HUES48 (cell line): ENCODE data around the gene IQSEC3.

Experiments used
- H3K27ac ChIP-seq: one replicate; pipeline ENCODE4 v1.7.0; 2013; ENCODE audit warnings: low read depth, low read length, inconsistent platforms
- H3K27me3 ChIP-seq: 2 replicates; pipeline ENCODE4 v1.6.1; 2013; ENCODE audit warnings: mild to moderate bottlenecking, low read length; ENCODE audit not compliant: control insufficient read depth, insufficient read depth
- H3K36me3 ChIP-seq: 2 replicates; pipeline ENCODE4 v1.6.1; 2013; ENCODE audit warnings: low read length; ENCODE audit not compliant: control insufficient read depth, insufficient read depth
- H3K4me1 ChIP-seq: 2 replicates; pipeline ENCODE4 v1.6.1; 2013; ENCODE audit warnings: mild to moderate bottlenecking, low read length; ENCODE audit not compliant: control insufficient read depth, insufficient read depth
- H3K4me3 ChIP-seq: 2 replicates; pipeline ENCODE4 v1.5.1; 2013; ENCODE audit warnings: mild to moderate bottlenecking, low read depth, low read length
- H3K9ac ChIP-seq: 2 replicates; pipeline ENCODE4 v1.6.1; 2013; ENCODE audit warnings: mild to moderate bottlenecking, low read depth, low read length, moderate library complexity
- H3K9me3 ChIP-seq: 2 replicates; pipeline ENCODE4 v1.6.1; 2013; ENCODE audit warnings: low read length; ENCODE audit not compliant: control insufficient read depth, insufficient read depth

The IQSEC3 gene

DNA sequence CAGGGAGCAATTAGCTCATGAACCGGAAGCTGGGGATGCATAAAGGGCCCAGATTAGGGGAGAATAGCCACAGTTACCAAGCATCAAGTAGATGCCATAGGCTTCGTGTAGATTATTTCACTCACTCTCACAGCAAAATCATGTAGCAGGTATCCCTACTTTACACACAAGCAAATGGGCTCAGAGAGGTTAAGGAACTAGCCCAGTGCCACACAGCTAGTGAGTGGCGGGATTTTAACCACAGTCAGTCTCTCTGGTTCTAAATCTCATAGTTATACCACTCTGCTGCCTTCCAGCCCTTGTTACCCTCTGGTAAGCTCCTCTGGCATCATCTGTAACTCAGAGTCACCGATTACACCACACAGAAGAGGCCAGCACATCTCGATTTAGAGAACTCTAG is 49.0 kb downstream of the IQSEC3 start:
- Histone ChIP-seq H3K9me3 (no peaks in the 10 kb centered on the region), H3K4me1 (peaks cover 3% of the 10 kb centered on the region; the same call in 1 of the 2 replicates), H3K27me3 (no peaks in the 10 kb centered on the region), H3K27ac (no peak overlapping the region), H3K9ac (no peak overlapping the region), H3K36me3 (no peaks in the 10 kb centered on the region), H3K4me3 (no peak overlapping the region)

DNA sequence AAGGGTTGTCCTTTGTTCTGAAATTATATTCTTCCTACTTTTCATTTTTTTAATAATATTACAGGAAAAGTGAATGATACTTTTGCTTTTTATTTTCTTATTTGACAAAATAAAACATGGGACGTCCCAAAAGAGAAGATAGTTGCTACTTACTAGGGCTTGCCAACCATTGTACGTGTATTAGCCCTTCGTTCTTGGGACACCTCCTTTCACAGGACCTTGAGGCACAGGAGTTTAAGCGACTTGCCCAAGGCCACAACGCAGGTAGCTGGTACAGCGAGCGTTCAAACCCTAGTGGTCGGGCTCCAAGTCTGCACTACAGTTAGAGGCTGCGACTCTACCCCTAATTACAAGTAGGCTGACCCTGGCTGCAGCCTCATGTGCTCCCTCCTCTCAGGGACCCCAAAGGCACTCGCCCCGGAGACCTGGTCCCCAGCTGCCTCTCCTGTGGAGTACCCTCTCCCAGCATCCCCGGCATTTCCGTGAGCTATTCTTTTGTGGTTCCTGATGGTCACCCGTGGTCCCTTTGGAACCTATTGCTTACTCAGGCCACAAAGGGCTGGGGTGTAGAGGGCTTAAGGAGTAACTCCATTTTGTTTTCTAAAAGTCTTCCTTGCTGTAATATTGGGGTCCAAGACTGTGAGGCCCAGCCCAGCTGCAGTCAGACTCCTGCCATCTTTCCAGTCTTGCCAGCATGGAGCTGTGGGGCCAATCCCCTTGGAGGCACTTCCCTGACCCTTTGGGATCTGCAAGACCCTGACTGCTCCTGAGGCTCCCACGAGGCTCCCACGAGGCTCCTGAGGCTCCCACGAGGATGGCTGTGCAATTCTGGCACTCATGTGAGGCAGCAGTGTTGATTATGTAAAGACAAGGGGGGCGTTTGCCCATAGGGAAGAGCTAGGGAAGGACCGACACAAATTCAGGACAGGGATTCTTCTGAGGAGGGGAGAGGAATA is 49.7 kb downstream of the IQSEC3 start:
- H3K36me3 ChIP-seq, result no peaks in the 10 kb centered on the region
- no peaks in the 10 kb centered on the region for H3K27me3 ChIP-seq
- H3K9me3 ChIP-seq, result no peaks in the 10 kb centered on the region
- H3K27ac ChIP-seq, result no peak overlapping the region
- H3K4me3 ChIP-seq, result no peak overlapping the region
- no peaks in the 10 kb centered on the region for H3K4me1 ChIP-seq
- H3K9ac ChIP-seq, result no peak overlapping the region

DNA sequence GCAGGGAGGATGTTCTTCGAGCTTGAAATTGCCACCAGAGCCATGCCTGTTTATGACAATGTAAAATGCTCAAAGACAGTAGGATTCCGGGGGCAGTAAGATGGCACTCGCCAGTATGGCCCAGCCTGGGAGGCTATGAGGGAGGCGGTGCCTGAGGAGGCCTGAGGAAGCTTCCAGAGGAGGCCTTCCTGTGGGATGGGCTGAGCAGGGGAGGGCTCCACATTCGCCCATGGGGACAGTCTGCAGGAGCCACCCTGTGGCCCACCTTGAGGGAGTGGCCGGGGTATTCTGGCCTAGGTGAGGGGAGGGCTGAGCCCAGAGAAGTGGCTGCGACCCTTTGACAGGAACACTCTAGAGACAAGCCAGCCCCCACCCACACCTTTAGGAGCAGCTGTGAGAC is 50.7 kb downstream of the IQSEC3 start:
- Histone ChIP-seq H3K36me3 (no peaks in the 10 kb centered on the region), H3K9ac (no peak overlapping the region), H3K27ac (no peak overlapping the region), H3K27me3 (no peaks in the 10 kb centered on the region), H3K9me3 (no peaks in the 10 kb centered on the region), H3K4me1 (no peaks in the 10 kb centered on the region), H3K4me3 (no peak overlapping the region)

DNA sequence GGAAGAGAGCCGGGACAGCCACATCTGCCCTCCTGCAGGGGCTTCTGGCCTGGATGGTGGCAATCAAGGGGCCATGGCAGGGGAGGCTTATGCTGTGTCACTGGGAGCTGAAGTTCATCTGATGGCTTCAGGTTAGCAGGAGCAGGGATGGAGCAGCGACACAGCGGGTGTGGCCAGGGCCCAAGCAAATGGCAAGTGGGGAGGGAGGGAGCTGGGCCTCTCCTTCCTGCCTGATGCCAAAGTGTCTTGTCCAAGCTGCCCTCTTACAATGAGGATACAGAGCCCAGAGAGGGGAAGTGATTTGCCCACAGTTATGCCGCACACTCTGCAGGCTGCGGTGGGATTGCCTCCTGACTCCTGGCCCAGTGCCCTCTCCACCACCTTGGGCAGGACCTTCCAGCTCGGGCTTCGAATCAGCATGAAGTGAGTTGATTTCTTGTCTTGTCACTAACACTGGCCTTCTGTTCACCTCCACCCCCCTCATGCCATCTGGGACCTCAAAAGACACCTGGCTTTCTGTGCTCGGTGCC is 51.3 kb downstream of the IQSEC3 start:
- H3K4me1 ChIP-seq, result no peaks in the 10 kb centered on the region
- no peak overlapping the region for H3K9ac ChIP-seq
- no peak overlapping the region for H3K4me3 ChIP-seq
- H3K36me3 ChIP-seq, result no peaks in the 10 kb centered on the region
- H3K27me3 ChIP-seq, result no peaks in the 10 kb centered on the region
- H3K27ac ChIP-seq, result no peak overlapping the region
- no peaks in the 10 kb centered on the region for H3K9me3 ChIP-seq

DNA sequence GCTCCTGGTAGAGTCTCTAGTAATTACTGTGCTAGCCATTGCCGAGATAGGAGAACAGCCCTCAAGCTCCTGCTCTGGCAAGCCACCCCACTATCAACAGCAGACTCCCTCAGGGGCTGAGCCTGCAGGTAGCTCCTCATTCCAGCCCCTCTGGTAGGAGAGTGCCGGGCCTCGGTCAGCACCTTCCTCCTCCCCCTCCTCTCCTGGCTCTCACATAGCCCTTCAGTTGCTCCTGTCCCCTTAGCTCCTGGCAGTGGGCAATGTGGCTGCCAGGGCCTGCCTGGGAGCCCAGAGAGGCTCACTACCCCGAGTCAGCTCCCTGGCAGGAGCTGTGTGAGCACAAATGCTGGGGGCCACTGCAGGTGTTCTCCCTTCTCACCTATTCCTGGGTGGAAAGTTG is 52.0 kb downstream of the IQSEC3 start:
- Histone ChIP-seq H3K27ac (no peak overlapping the region), H3K4me1 (no peaks in the 10 kb centered on the region), H3K9ac (no peak overlapping the region), H3K4me3 (no peak overlapping the region), H3K36me3 (no peaks in the 10 kb centered on the region), H3K27me3 (no peaks in the 10 kb centered on the region), H3K9me3 (no peaks in the 10 kb centered on the region)

DNA sequence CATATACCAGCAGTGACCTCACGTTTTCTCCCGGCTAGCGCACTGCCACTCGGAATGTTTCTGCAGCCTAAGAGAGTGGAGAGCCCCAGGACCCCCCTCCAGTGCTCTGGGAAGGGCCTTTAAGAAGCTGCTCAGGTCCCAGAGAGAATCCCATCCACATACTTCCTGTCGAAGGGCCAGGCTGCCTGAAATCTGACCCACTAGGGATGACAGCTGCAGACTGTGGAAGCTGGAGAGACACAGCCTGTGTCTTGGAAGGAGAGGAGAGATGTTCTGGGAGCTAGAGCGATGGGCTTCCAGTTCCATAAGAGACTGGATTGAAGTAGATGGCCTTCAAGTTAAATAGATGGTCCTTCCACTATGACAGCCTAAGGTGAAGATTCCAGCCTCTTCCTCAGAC is 54.4 kb downstream of the IQSEC3 start:
- no peak overlapping the region for H3K27ac ChIP-seq
- H3K9ac ChIP-seq, result no peak overlapping the region
- H3K27me3 ChIP-seq, result no peaks in the 10 kb centered on the region
- H3K4me1 ChIP-seq, result no peaks in the 10 kb centered on the region
- H3K36me3 ChIP-seq, result no peaks in the 10 kb centered on the region
- no peak overlapping the region for H3K4me3 ChIP-seq
- no peaks in the 10 kb centered on the region for H3K9me3 ChIP-seq

DNA sequence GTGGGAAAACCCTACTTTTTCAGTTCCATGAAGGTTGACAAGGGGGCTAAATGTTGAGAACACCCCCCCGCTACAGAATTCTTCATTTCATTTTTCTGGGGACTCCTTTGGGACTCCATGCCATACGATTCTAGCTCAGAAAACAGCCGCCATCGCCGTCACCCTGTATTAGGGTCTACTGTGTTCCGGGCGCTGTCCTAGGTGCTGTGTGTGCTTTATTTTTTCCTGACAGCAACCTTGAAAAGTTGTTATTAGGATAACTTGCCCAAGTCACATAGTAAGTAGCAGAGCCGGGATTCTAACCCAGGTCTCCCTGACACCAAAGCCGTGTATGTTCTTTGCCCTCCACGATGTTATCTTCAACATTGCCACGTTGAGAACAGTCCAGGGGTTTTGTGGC is 55.1 kb downstream of the IQSEC3 start:
- H3K4me3 ChIP-seq, result no peak overlapping the region
- H3K9ac ChIP-seq, result no peak overlapping the region
- no peaks in the 10 kb centered on the region for H3K36me3 ChIP-seq
- no peaks in the 10 kb centered on the region for H3K4me1 ChIP-seq
- no peaks in the 10 kb centered on the region for H3K27me3 ChIP-seq
- no peaks in the 10 kb centered on the region for H3K9me3 ChIP-seq
- H3K27ac ChIP-seq, result no peak overlapping the region

DNA sequence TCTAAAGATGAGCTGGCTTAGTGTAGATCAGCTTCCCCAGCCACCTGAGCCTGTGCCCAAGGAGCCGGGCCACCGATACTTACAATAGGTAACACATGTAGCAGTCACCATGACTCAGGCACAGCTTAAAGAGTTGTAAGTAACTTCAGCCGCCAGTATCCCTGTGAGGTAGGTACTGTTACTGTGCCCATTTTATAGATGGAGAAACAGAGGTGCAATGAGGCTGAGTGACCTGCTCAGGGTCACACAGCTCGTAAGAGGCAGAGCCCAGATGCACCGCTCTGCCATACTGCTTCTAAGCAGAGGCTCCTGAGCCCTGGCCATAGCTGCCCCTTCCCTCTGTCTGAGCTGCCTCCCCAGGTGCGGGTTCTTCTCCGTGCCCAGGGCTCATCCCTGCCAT is 58.5 kb downstream of the IQSEC3 start:
- no peak overlapping the region for H3K4me3 ChIP-seq
- H3K36me3 ChIP-seq, result no peaks in the 10 kb centered on the region
- no peaks in the 10 kb centered on the region for H3K27me3 ChIP-seq
- no peaks in the 10 kb centered on the region for H3K9me3 ChIP-seq
- no peak overlapping the region for H3K27ac ChIP-seq
- no peak overlapping the region for H3K9ac ChIP-seq
- H3K4me1 ChIP-seq, result no peaks in the 10 kb centered on the region

DNA sequence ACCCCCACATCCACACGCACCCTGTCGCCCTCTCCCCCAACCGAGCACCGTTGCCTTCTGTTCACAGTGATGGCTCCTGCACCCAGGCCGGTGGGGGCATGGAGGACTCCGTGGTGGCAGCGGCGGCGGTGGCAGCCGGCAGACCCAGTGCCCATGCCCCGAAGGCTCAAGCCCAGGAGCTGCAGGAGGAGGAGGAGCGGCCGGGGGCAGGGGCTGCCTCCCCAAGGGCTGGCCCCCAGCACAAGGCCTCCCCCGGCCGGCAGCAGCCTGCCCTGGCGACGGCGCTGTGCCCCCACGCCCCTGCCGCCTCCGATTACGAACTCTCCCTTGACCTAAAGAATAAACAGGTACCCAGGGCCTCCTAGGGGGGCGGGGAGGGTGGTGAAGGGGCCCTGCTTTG is 59.0 kb downstream of the IQSEC3 start:
- H3K9me3 ChIP-seq, result no peaks in the 10 kb centered on the region
- no peaks in the 10 kb centered on the region for H3K27me3 ChIP-seq
- no peak overlapping the region for H3K27ac ChIP-seq
- H3K4me3 ChIP-seq, result no peak overlapping the region
- no peak overlapping the region for H3K9ac ChIP-seq
- no peaks in the 10 kb centered on the region for H3K36me3 ChIP-seq
- no peaks in the 10 kb centered on the region for H3K4me1 ChIP-seq

DNA sequence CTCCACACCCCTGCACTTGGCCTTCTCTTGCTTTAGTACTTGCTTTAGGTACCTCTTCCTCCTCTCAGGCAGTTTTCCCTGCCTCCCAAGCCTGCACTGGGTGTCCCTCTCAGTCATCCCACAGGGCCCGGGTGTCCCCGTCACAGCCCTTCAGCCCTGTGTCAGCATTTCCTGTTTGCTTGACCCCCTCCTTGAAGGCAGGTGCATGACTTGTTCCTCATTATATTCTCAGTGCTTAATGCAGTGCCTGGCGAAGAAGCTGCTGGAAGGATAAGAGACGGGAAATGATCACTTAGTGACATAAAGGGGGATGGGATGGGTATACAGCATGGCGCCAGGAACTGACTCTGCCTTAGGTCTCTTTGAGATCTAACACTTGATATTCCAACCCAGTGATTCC is 61.5 kb downstream of the IQSEC3 start:
- no peaks in the 10 kb centered on the region for H3K27me3 ChIP-seq
- H3K4me3 ChIP-seq, result no peak overlapping the region
- no peaks in the 10 kb centered on the region for H3K4me1 ChIP-seq
- no peaks in the 10 kb centered on the region for H3K36me3 ChIP-seq
- no peak overlapping the region for H3K9ac ChIP-seq
- no peaks in the 10 kb centered on the region for H3K9me3 ChIP-seq
- H3K27ac ChIP-seq, result no peak overlapping the region

DNA sequence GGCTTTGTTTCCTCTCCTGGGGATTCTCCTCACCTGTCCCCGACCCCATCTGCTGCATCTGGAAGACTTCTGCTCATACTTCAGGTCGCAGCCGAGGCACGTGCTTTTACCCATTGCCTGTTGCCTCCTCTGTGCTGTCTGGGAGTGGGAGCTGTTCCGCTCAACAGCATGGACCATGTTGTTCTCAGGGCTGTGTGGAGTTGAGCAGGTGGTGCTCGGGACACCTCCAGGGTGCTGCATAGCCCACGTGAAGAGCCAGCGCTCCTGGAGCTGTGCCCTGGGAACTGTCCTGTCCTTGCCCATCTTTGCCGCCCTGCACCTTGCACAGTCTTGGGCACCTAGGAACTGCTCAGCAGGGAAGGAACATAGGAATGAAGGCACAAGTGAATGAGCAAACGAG is 62.4 kb downstream of the IQSEC3 start:
- no peaks in the 10 kb centered on the region for H3K9me3 ChIP-seq
- no peak overlapping the region for H3K9ac ChIP-seq
- H3K27me3 ChIP-seq, result no peaks in the 10 kb centered on the region
- H3K4me1 ChIP-seq, result no peaks in the 10 kb centered on the region
- no peak overlapping the region for H3K4me3 ChIP-seq
- H3K27ac ChIP-seq, result no peak overlapping the region
- no peaks in the 10 kb centered on the region for H3K36me3 ChIP-seq
